SK-N-MC (cell line): ENCODE data around the gene IFT27.

Source experiments
- EZH2 ChIP-seq: fragments of 200-600 bp; sonication (generic); IDR thresholded peaks from one replicate; pipeline ENCODE4 v1.6.1; 2017; ENCODE audit warnings: antibody characterized with exemption
- FOXP2 ChIP-seq: optimal IDR thresholded peaks from 2 replicates; pipeline ENCODE3; 2011; ENCODE audit warnings: mild to moderate bottlenecking, moderate library complexity; ENCODE audit not compliant: insufficient read depth; ENCODE audit errors: extremely low read length, control extremely low read depth
- POLR2AphosphoS5 ChIP-seq: IDR thresholded peaks from 2 replicates; pipeline ENCODE4 v1.6.1; 2012; ENCODE audit warnings: mild to moderate bottlenecking, low read depth, low read length, borderline replicate concordance

GRCh38 chr22:36776722-36777121, 803 bp upstream of the IFT27 start:
- TF ChIP-seq EZH2, result no peak
- TF ChIP-seq POLR2AphosphoS5, result no peak
- no peak for TF ChIP-seq FOXP2
